GDM1 (cell line): ENCODE measurements around the gene INSL3.

Experiments used
- DNase-seq: peaks from one replicate; lab custom pipeline; 2025; lab: John Stamatoyannopoulos, UW

The INSL3 gene

DNA sequence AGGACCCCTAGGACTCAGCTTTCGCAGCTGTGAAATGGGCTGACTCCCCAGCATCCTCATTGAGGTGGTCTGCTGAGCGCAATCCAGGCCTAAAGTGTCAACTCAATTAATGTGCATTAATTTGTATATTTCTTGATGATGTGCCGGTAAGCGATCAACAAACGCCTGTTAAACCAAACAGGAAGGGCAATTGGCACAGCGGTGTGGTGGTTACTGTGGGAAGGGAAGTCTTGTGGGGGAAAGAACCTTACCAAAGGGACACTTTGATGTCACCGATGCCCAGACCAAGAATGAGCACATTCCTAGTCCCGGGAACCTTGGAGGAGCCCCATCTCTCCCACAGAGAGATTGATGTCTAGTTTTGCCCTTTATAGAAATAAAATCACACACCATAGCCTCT lies 24.8 kb upstream of the INSL3 start:
- no peak for DNase-seq

DNA sequence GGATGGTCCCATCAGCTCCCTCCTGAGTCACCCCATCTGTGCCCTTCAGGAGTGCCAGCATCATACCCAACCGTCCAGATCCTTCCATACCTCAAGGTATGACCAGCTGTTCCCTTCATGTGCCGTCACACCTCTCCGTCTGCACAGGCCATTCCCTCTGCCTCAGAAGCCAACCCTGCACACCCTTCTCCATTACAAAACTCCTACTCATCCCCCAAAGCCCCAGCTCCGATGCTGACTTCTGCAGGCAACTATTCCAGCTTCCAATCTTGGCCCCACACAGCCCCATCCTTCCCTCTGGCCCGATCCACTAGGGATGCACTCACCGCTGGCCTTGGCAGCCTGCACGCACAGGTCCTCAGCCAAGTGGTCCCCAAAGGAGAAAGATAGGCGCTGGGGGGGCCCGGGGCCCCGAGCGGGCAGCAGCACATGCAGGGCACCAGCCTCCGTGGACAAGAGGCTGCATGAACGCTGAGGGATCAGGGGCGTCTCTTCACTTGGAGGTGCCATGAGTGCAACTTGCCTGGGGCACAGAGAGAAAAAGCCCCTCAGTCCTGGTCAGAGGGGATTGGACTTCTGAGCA lies 22.7 kb upstream of the INSL3 start:
- no peak for DNase-seq

DNA sequence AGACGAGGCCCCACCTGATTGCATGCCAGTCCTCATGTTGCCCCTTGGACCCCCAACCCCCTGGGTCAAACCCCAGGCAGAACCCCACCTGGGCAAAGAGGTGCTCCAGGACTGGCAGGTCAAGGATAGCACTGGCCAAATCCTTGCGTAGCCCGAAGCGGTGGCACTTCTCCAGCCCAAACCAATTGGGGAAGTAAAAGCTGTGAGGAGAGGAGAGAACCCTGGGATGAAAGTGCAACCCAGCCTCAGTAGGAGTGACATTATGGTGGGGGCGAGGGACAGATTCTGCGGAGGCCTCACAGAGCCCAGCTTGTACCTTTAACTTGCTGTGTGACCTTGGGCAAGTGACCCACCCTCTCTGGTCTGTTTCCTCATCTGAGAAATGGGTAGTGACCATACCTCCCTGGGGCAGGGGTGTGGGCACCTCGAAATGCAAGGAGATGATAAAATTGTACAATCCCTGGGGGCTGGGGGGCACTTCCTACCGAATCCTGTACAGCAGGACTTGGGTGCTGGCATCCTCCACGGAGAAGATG lies 22.0 kb upstream of the INSL3 start:
- no peak for DNase-seq

DNA sequence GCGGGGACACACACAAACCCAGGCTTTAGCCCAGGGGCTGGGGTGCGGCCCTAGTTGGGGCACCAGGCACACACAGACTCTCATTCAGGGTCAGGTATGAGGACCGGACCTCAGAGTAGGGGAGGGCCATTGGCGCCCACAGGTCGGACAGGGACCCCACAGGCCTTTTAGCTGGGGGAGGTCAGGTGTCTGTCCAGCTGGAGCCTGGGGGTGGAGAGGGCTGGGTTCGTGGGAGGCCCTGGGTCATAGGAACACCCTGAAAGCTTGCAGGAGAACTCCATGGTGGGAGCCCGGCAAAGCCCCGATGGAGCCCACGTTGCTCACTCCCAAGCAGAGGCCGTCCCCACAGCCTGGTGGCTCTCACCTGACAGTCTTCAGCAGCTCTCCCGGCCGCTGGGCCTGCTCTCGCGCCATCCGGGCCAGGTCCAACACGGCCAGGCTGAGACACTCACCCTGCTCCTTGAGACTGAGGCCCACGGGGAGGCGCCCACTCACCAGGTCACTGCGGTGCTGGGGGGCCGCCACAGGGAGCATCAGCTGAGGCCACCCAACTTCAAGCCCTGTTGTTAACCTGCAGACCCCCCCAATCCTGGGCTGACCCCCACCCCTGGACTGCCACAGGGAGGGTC lies 21.5 kb upstream of the INSL3 start:
- DNase-seq = no peak

DNA sequence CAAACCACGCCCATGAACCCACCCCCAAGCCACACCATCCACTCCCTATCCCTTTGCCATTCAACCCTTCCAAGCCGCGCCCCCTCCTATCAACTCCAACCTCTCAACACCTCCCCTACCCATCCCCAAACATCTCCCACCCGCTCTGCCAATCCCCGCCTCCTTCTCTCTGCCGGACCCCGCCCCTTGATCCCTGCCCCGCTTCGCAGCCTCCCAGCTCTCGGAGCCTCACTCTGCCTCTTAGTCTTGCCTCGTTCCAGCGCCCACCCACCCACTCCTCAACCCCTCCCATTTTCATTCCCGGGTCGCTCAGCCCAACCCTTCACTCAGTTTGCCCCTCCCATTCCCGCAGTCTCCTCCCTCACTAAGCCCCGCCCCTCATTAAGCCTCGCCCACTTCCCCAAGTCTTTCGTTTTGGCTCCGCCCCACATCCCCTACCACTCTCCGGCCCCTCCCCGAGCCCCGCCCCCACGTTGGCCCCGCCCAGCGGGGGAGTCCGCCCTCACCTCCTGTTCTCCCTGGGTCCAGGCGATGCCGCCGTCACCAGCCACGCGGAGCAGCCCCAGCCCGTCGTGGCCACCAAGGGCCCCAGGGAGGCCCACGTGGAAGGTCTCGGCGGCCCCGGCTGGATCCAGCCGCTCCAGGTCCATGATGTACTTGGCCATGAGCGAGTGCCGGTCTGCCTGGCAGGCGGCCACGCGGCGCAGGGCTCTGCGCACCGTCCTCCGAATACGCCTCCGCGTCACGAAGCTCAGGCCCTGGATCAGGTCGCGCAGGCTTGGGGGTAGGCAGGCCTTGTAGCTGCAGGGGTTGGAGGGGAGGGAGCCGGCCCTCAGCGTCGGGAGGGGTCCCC lies 20.7 kb upstream of the INSL3 start:
- DNase-seq = no peak

DNA sequence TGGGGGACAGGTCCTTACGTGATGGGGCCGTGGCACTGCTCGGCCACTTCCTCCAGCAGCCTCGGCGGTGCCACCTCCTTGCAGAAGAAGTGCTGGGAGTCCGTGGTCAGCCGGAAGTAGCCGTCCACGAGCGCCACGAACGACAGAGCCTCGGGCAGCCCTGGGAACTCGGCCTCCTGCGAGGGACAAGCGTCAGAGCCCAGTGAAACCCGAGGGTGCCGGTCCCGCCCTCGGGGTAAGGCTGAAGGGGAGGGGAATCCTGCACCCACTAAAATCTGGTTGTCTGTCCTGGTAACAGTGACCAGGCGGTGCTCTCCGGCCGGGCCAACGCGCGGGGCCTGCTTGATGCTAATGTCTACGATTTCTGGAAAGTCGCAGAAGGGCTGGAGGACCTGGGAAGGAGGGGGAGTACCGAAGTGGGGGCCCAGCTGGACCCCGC lies 20.1 kb upstream of the INSL3 start:
- DNase-seq = no peak

DNA sequence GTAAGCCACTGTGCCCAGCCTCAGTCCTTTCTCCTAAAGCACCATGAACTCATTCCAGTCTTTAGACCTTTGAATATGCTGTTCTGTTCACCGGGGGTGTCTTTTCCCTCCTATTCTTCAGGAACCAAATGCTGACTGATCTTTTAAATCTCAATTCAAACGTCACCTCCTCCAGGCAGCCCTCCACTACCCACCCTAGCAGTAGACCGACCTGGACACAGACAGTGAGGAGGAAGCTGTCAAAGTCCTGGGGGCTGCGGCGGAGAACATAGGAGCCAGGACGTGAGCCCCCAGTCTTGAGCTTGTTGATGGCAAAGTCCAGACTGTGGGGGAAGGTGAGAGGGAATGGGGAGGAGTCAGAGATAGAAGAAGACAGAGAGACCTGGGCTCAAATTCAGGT lies 18.7 kb upstream of the INSL3 start:
- DNase-seq = no peak

DNA sequence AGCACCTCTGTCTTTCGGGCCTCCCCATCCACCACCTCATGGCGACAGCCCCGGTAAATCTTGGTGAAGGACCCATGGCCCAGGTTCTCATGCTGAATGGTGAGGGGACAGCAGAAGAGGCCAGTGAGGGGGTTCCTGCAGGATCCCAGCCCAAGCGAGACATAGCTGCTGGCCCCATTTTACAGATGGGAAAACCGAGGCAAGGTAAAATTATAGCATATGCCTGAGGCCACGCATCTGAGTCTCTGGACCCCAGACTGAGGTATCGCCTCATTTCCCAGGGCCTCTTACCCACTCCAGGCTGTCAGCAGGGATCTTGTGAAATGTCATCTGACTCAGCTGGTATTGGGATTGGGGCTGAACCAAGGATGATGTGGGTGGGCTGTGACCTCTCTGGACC lies 16.7 kb upstream of the INSL3 start:
- no peak for DNase-seq

DNA sequence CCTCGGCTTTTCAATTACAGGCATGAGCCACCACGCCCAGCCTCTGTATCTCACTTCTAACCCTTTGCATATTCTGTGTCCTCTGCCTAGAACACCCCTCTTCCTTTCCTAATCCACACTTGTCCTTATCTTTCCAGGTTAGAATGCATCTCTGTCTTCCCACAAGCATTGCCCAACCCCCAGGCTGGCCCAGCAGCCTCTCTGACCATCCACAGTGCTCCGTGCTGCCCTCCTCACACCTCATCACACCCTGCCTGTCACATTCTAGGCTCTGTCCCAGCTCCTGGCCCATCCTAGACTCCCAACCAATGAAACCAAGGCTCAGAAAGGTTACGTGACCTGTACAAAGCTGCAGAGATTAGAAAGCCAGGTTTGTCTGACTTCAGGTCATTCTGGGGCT lies 15.2 kb upstream of the INSL3 start:
- DNase-seq = no peak

DNA sequence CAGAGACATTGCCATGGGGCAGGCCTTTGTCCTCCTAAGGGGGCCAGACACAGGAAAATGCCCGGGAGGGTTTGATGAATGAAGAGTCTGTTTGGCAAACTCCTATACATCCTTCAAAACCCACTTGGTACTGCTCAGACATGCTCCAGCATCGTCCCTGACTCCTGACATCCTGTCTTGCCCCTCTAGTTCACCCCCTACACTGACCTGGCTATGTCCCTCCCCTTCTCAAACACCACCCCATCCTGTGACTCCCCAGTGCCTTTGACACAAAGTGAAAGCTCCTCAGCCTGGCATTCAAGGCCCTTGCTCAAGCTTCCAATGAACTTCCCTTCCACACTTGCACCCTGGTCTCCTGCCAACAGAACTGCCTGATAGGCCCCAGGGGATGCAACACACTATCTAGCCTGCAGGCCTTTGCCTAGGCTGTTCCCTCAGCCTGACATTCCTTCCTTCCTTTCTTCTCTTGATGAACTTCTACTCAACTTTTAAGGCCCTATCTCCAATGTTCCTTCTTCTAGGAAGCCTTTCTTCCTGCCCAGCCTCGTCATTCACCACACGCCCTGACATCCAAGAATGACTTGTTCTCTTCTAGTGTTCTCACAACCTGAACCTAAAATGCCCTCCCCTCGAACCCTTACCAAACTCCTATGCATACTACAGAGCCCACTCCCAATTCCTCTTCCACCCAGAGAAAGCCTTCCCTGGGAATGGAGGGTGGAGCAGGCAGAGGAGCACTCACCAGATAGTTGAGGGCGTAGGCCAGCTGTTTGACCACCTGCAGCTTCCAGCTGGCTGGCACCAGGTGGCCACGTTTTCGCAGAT lies 14.1 kb upstream of the INSL3 start:
- no peak for DNase-seq

DNA sequence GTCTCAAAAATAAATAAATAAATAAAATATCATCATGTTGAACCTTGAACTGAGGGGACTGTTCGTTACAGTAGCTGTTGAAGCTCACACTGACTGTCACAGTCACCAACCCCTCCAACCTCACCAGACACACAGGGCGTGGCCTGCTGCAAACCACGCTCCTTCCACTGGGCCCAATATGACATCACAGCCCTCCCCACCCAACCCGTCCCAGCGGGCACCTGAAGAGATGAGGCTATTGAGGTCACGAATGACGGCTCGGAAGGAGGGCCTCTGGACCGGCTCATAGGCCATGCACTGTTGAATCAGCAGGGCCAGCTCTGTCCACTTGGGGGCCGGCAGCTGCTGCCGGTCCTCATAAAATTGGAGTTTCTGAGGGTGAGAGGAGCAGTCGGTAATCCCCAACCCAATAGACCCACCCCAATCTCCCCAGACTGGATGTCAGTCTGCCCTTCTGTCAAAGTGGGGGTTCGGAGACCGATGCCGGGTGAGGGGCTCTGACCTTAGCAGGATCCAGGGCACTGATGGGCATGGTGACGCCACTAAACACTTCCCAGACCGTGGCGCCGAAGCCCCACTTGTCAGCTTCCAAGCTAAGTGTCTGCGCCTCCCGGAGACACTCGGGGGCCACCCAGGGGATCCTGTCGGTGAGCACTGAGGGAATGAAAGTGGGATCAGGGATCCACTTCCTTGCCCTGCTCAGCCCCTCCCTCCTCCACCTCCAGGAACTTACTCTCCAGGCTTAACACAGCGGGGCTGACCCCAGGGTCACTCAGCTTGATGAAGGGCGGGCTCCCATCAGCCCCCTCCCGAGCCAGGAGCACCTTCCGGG lies 13.2 kb upstream of the INSL3 start:
- no peak for DNase-seq

DNA sequence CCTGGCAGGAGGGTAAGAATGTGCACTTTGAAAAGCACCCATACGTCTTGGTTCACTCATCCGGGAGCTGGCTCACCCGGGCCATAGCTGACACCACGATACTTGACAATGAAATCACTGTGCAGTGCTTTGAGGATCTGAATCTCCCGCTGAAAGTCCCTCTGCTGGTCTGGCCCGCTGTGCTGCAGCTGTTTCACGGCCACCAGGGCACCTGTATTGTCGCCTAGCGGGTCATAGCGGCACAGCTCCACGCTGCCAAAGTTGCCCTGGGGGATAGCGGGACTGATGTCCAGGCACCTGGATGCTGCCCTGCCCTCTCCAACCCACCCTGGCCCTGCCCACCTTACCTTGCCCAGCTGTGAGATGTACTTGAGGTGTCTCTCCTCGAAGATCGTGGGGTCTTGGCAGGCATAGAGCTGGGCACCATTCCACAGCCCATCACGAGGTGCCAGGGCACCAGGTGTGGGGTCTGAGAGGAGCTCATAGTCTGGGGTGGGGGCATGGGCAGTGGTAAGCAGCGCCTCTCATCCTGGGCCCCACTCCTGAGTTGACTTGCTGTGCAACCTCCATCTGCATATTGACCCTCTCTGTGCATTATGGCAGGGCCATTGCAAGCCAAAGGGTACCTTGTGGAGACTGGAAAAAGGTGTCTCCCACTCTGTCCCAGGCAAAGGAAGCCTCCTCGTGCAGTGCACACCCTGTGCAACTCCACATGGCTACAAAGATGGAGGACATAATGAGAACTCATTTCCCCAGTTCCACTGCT lies 11.3 kb upstream of the INSL3 start:
- no peak for DNase-seq

DNA sequence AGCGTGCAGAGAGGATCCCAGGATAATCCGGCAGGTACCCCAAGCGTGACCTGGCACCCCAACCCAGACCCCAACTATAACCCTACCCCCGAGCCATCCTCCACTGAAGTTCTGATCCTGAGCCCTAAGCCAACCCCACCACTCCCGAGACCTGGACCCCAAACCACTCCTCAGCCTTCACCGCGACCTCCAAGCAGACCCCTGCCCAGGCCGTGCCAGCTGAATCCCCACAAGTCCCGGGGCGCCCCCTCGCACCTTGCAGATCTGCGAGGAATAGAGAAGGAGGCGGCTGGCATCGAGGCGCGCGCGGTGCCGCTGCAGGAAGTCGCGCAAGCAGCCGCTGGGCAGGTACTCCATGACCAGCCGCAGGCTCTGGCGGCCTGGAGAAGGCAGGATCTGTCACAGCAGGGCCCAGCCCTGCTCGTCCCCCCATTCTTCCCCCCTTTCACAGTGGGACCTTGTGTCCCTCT lies 10.1 kb upstream of the INSL3 start:
- DNase-seq = no peak

DNA sequence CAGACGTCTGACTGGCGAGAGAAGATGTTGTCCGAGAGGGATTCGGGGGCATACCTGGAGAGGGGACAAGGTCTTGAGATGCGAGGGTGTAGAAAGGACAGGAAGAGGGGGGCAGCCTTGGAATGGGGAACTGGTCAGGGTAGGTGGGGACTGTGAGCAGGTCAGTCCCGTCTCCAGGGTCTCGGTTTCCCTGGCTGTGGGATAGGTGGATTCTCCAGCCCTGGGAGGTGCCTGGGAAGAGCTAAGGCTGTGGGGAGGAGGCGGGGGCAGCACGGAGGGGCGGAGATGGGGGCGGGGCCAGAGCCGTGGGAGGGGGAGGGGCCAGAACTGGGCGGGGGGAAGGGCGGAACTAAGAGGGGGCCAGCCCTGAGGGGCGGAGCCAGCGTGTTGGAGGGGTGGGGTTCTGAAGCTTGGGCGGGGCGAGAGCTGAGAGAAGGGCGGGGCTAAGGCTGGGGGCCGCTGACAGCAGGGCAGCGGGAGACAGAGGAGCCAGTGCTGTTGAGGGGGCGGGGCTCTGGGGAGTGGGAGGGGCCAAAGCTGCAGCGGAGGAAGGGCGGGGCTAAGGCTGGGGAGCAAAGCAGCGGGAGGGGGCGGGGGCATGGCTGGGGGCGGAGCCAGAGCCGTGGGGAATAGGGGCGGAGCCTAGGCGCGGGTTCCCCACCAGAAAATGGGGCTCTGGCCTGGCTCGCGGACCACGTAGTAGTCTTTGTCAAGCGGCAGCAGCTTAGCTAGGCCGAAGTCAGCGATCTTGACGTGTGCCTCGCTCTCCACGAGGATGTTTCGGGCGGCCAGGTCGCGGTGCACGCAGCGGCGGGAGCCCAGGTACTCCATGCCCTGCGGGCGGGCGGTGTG lies 9.5 kb upstream of the INSL3 start:
- DNase-seq = no peak

DNA sequence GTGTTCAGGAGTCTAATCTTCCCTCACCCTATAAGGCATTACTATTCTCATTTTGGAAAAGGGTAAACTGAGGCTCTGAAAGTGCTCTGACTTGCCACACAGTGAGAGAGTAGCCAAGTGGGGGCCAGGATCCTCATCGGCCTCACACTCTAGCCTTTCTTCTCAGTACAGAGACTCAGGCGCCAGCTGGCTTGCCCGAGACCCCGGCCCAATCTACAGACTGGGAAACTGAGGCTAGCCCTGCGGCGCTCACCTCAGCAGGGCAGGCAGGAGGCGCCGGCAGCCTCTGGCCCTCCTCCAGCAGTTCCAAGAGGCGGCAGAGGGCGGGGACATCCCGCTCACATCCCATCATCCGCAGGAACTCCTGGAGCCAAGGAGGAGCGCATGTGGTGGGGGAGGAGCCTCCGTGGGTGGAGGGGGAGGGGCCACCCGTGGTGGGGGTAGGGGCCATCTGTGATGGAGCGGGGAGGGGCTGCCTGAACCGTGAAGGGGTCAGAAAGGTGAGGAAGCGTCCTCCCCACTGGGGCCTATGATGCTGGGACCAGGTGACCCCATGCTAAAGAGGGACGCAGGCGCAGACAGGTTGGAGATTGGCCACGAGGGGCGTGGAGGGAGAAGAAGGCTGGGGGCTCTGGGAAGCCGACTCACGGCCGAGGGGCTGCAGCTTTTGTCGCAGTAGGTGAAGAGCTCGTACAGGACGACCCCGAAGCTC lies 8.7 kb upstream of the INSL3 start:
- no peak for DNase-seq

DNA sequence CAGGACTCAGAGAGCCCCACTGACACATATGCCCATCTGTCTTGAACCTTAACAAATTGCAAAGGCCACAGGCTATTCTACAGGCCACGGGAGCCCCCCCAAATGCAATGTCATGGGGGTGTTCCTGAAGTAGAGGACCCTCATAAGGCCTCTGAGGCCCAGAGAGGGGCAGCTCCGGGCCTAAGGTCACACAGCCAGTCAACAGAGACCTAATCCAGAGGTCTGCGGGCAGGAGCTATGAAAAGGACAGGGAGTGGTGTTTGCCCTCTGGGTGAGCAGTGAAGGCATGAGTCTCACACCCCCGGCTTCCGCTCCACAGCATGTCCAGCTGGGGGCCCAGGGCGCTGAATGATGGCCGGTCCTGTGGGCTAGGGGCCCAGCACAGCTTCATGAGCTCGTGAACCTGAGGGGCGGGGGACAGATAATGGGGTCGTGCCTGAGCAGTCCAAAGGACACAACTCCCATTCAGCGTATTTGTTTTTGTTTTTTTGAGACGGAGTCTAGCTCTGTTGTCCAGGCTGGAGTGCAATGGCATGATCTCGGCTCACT lies 5.3 kb upstream of the INSL3 start:
- DNase-seq = no peak

DNA sequence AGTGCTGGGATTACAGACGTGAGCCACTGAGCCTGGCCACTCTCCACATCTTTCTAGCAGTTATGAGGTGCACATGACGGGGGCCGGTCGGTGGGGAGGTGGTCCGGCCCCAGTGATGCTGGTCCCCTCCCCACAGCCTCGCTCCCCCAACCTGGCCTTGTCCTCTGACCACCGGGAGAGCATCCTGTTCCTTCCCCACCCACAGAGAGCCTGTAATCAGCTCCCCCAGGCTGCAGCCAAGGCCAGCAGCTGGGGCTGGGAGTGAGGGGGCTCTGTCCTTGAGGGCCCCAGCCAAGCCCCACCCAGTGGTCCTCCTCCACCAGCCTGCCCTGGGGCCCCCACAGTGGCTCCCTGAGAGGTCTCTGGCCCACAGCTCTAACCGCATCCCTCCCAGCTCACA lies 3.0 kb upstream of the INSL3 start:
- no peak for DNase-seq

DNA sequence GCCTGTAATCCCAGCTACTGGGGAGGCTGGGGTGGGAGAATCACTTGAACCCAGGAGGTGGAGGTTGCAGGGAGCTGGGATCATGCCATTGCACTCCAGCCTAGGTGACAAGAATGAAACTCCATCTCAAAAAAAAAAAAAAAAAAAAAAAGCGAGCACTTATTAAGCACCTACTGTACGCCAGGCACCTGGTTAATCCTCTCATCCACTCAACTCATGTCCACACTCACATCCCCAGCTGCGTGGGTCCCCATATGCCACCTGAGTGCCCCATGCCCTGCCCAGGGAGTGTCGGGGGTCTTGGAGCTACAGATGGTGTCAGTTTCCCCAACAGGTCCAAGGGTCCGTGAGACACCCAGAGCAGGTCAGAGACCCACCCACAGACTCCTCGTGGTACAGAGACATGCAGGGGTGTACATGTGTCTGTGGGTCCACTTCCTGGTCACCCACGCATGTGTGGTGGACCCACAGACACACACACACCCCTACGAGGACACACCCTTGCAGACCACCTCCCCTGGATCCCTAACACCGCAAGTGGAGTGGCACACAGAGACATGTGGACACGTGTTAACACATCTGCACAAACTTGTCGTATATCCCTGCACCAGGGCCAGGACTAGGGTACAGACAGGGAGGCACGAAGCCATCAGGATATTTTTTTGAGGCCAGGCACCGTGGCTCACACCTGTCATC lies 3.5 kb downstream of the INSL3 start:
- DNase-seq = no peak
